Kidney epithelial cell (primary cell): ENCODE data around the gene MFN2. TPM values are rescaled to one million over a fixed set of nuclear protein-coding genes. Genes with fewer than 3 reads are reported as not detected.

Source experiments
- DNase-seq: peaks from one replicate; pipeline ENCODE4 v3.0.0-alpha.2; 2010; ENCODE audit warnings: low read depth
- H3K27me3 ChIP-seq: 2 replicates; pipeline ENCODE4 v1.6.0; 2011; ENCODE audit warnings: low read length; ENCODE audit not compliant: control insufficient read depth, insufficient read depth
- H3K36me3 ChIP-seq: 2 replicates; pipeline ENCODE4 v1.5.1; 2011; ENCODE audit warnings: low read length; ENCODE audit not compliant: control insufficient read depth, insufficient read depth
- H3K4me3 ChIP-seq: 2 replicates; pipeline ENCODE4 v1.5.1; 2011; ENCODE audit warnings: low read depth, mild to moderate bottlenecking, control low read depth, low read length
- CTCF ChIP-seq: IDR thresholded peaks from 2 replicates; pipeline ENCODE4 v1.5.1; 2011; ENCODE audit warnings: mild to moderate bottlenecking, moderate library complexity, low read length, control low read depth, inconsistent platforms; ENCODE audit not compliant: insufficient read depth, poor library complexity, severe bottlenecking
- total RNA-seq: library from RNA; depleted of rRNA; stranded (reverse); fragments of >200 nt; gene quantifications from 2 replicates; pipeline ENCODE4 v1.2.3, GENCODE V29; 2015

MFN2 gene
- total RNA-seq, 1 donor from 2014 or later: 78.2 TPM

DNA sequence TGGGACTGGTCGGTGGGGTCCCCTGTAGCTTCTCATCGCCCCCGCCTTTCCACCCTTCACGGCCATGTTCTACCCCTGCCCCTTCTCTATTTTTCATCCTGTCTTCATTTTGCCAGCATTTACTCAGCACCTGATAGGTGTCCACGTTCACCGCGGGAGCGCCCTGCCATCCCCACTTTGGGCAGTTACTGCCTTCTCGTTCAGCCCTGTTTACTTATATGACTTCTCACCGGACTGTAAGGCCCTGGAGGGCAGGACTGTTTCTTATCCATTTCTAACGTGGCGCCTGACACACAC, 380 bp downstream of the MFN2 start:
- peaks cover 1% of the 10 kb centered on the region for H3K36me3 ChIP-seq
- no peaks in the 10 kb centered on the region for H3K27me3 ChIP-seq
- H3K4me3 ChIP-seq: peak overlapping the region; percentile 80
- DNase-seq: no peak
- TF ChIP-seq CTCF: no peak

DNA sequence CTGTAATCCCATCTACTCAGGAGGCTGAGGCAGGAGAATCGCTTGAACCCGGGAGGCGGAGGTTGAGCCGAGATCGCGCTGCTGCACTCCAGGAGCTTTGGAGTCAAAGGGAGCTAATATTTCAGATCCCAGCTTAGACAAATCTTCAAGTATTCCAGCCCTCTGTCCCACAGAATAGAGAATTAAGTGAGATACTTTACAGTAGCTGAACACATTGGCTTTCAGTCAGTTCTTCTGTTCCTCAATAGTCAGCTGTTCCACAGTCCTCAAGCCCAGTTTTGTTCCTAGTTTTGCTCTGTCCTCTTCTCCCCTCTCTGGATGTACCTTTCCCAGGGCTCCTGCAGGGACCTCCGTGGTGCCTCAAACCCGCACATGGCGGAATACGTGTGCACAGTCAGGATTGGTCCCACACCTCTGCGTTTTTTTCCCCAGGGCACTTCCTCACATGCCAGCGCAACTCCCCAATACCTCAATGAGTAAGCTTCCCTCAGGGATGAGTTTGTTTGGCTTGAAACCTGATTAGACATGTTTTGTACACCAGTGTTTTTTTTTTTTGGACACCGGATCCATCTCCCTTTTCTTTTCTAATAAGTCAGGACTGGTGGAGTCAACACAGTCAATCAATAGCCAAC, 1.2 kb downstream of the MFN2 start:
- no peak for DNase-seq
- no peak for TF ChIP-seq CTCF
- no peak overlapping the region for H3K4me3 ChIP-seq
- H3K36me3 ChIP-seq: peaks cover 1% of the 10 kb centered on the region
- H3K27me3 ChIP-seq: no peaks in the 10 kb centered on the region

- Histone ChIP-seq H3K36me3 (peaks cover 1% of the 10 kb centered on the region), H3K4me3 (no peak overlapping the region), H3K27me3 (no peaks in the 10 kb centered on the region)
- DNase-seq: no peak
- TF ChIP-seq CTCF: no peak
These were observed 1.8 kb downstream of the MFN2 start for GRCh38 chr1:11982010-11982392.

GRCh38 chr1:11984121-11984520, 3.9 kb downstream of the MFN2 start:
- no peak for DNase-seq
- H3K36me3 ChIP-seq: peaks cover 1% of the 10 kb centered on the region
- no peak for TF ChIP-seq CTCF
- H3K27me3 ChIP-seq: no peaks in the 10 kb centered on the region
- H3K4me3 ChIP-seq: no peak overlapping the region

DNA sequence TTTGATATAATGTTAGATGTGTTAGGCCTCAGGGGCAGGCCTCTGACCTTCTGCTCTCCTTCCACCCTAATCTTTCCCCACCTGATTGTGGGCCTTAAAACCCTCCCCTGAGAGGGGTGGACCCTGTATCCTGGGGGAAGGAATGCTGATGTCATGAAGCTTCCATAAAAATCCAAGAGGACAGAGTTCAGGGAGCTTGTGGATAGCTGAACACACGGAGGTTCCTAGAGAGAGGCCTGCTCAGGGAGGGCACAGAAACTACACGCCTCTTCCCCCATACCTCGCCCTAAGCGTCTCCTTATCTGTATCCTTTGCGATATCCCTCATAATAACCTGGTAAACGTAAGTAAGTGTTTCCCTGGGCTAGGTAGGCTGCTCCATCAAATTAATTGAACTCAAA, 4.3 kb downstream of the MFN2 start:
- H3K27me3 ChIP-seq: no peaks in the 10 kb centered on the region
- no peak overlapping the region for H3K4me3 ChIP-seq
- no peak for DNase-seq
- no peak for TF ChIP-seq CTCF
- peaks cover 1% of the 10 kb centered on the region for H3K36me3 ChIP-seq

- no peak for DNase-seq
- H3K4me3 ChIP-seq: no peak overlapping the region
- peaks cover 1% of the 10 kb centered on the region for H3K36me3 ChIP-seq
- no peak for TF ChIP-seq CTCF
- H3K27me3 ChIP-seq: no peaks in the 10 kb centered on the region
These were observed 4.9 kb downstream of the MFN2 start for GRCh38 chr1:11985171-11985570.
